H9 (cell line): ENCODE results near the gene BBS2. TPM values are rescaled to one million over a fixed set of nuclear protein-coding genes. Genes with fewer than 3 reads are reported as not detected.

Experiments used
- DNase-seq: peaks from one replicate; pipeline ENCODE4 v3.0.0-alpha.2; 2017
- H2AFZ ChIP-seq: one replicate; pipeline ENCODE4 v1.6.1; 2013; ENCODE audit warnings: mild to moderate bottlenecking, low read length, control low read depth, moderate library complexity
- H2AK5ac ChIP-seq: 2 replicates; pipeline ENCODE4 v1.6.1; 2013; ENCODE audit warnings: low read length, control low read depth, mixed read lengths; ENCODE audit not compliant: insufficient read length
- H2BK120ac ChIP-seq: one replicate; pipeline ENCODE4 v1.6.1; 2013; ENCODE audit warnings: low read depth, mild to moderate bottlenecking, low read length, control low read depth, inconsistent platforms; ENCODE audit not compliant: poor library complexity, severe bottlenecking
- H2BK12ac ChIP-seq: 2 replicates; pipeline ENCODE4 v1.6.1; 2013; ENCODE audit warnings: low read length, control low read depth, mixed read lengths, low read depth; ENCODE audit not compliant: insufficient read length
- H2BK15ac ChIP-seq: 2 replicates; pipeline ENCODE4 v1.6.1; 2013; ENCODE audit warnings: low read depth, low read length, control low read depth
- H2BK20ac ChIP-seq: one replicate; pipeline ENCODE4 v1.6.1; 2013; ENCODE audit warnings: low read depth, mild to moderate bottlenecking, low read length, control low read depth, inconsistent platforms; ENCODE audit not compliant: poor library complexity, severe bottlenecking
- H2BK5ac ChIP-seq: 2 replicates; pipeline ENCODE4 v1.6.1; 2013; ENCODE audit warnings: low read length, control low read depth, mixed read lengths; ENCODE audit not compliant: insufficient read length
- H3K14ac ChIP-seq: 2 replicates; pipeline ENCODE4 v1.6.1; 2013; ENCODE audit warnings: low read length, control low read depth; ENCODE audit not compliant: insufficient read depth
- H3K18ac ChIP-seq: 2 replicates; pipeline ENCODE4 v1.6.1; 2013; ENCODE audit warnings: low read depth, mild to moderate bottlenecking, mixed read lengths, low read length, control low read depth; ENCODE audit not compliant: insufficient read length
- H3K23ac ChIP-seq: 2 replicates; pipeline ENCODE4 v1.6.1; 2013; ENCODE audit warnings: low read length, control low read depth, mixed read lengths, low read depth; ENCODE audit not compliant: insufficient read length
- H3K23me2 ChIP-seq: 2 replicates; pipeline ENCODE4 v1.6.1; 2013; ENCODE audit warnings: low read depth, mild to moderate bottlenecking, mixed read lengths, low read length, control low read depth; ENCODE audit not compliant: insufficient read length, poor library complexity, severe bottlenecking
- H3K27ac ChIP-seq: 2 replicates; pipeline ENCODE4 v1.5.1; 2013; ENCODE audit warnings: low read length, control low read depth, mixed read lengths, low read depth; ENCODE audit not compliant: insufficient read length
- H3K27me3 ChIP-seq: 2 replicates; pipeline ENCODE4 v1.6.1; 2013; ENCODE audit warnings: low read length, control low read depth, inconsistent platforms; ENCODE audit not compliant: insufficient read depth
- H3K4ac ChIP-seq: 2 replicates; pipeline ENCODE4 v1.6.1; 2013; ENCODE audit warnings: low read depth, mild to moderate bottlenecking, control low read depth, inconsistent platforms, low read length, moderate library complexity
- H3K4me1 ChIP-seq: 2 replicates; pipeline ENCODE4 v1.6.1; 2013; ENCODE audit warnings: low read length, control low read depth, inconsistent platforms; ENCODE audit not compliant: insufficient read depth
- H3K4me2 ChIP-seq: 2 replicates; pipeline ENCODE4 v1.6.1; 2013; ENCODE audit warnings: low read length, control low read depth, mixed read lengths; ENCODE audit not compliant: insufficient read length, insufficient read depth
- H3K56ac ChIP-seq: 2 replicates; pipeline ENCODE4 v1.6.1; 2013; ENCODE audit warnings: low read depth, mild to moderate bottlenecking, mixed read lengths, low read length, control low read depth; ENCODE audit not compliant: insufficient read length
- H3K79me1 ChIP-seq: 2 replicates; pipeline ENCODE4 v1.6.1; 2013; ENCODE audit warnings: low read depth, mild to moderate bottlenecking, moderate library complexity, low read length, control low read depth, inconsistent platforms; ENCODE audit not compliant: insufficient read depth, poor library complexity, severe bottlenecking
- H3K79me2 ChIP-seq: 2 replicates; pipeline ENCODE4 v1.6.1; 2013; ENCODE audit warnings: low read length, control low read depth, inconsistent platforms; ENCODE audit not compliant: insufficient read depth
- H3K9ac ChIP-seq: 2 replicates; pipeline ENCODE4 v1.6.1; 2013; ENCODE audit warnings: low read length, control low read depth, mixed read lengths; ENCODE audit not compliant: insufficient read length; ENCODE audit errors: extremely low read depth
- H3K9me3 ChIP-seq: one replicate; pipeline ENCODE4 v1.6.1; 2013; ENCODE audit warnings: low read depth, low read length, inconsistent platforms; ENCODE audit not compliant: control insufficient read depth
- H3T11ph ChIP-seq: one replicate; pipeline ENCODE4 v1.6.1; 2013; ENCODE audit warnings: mild to moderate bottlenecking, low read length, control low read depth, inconsistent platforms
- H4K20me1 ChIP-seq: one replicate; pipeline ENCODE4 v1.6.1; 2013; ENCODE audit not compliant: control insufficient read depth, insufficient read length, insufficient read depth
- H4K5ac ChIP-seq: 2 replicates; pipeline ENCODE4 v1.6.1; 2013; ENCODE audit warnings: low read depth, mild to moderate bottlenecking, mixed read lengths, low read length, control low read depth; ENCODE audit not compliant: insufficient read length
- H4K8ac ChIP-seq: replicated peaks from 2 replicates; pipeline ENCODE4 v1.6.1; 2013; ENCODE audit warnings: low read length, control low read depth, mixed read lengths, low read depth; ENCODE audit not compliant: insufficient read length
- H4K91ac ChIP-seq: 2 replicates; pipeline ENCODE4 v1.6.1; 2013; ENCODE audit warnings: low read depth, mild to moderate bottlenecking, moderate library complexity, mixed read lengths, low read length, control low read depth; ENCODE audit not compliant: insufficient read length
- H3K27ac Mint-ChIP-seq, 3 experiments: 2 replicates in 2 of 3; 3 replicates in 1 of 3; pipeline ENCODE4 v1.8.0; 2020 to 2021; ENCODE audit warnings: mixed read lengths in 3 of 3, mild to moderate bottlenecking in 1 of 3, moderate library complexity in 1 of 3
- H3K27me3 Mint-ChIP-seq: 2 replicates; pipeline ENCODE4 v1.8.0; 2021; ENCODE audit warnings: low read depth, mild to moderate bottlenecking, moderate library complexity, mixed read lengths
- H3K36me3 Mint-ChIP-seq, 3 experiments: 2 replicates in 2 of 3; 3 replicates in 1 of 3; pipeline ENCODE4 v1.8.0; 2020 to 2021; ENCODE audit warnings: low read depth in 3 of 3, mixed read lengths in 3 of 3; ENCODE audit not compliant: insufficient read depth in 1 of 3
- H3K4me1 Mint-ChIP-seq, 2 experiments: 2 replicates each; pipeline ENCODE4 v1.8.0; 2020; ENCODE audit warnings: mixed read lengths in 2 of 2
- H3K4me3 Mint-ChIP-seq, 2 experiments: 2 replicates in 1 of 2; 3 replicates in 1 of 2; pipeline ENCODE4 v1.8.0; 2020 to 2021; ENCODE audit warnings: mild to moderate bottlenecking in 2 of 2, mixed read lengths in 2 of 2, moderate library complexity in 1 of 2
- H3K9me3 Mint-ChIP-seq, 2 experiments: 2 replicates in 1 of 2; 3 replicates in 1 of 2; pipeline ENCODE4 v1.8.0; 2020; ENCODE audit warnings: mild to moderate bottlenecking in 2 of 2, mixed read lengths in 2 of 2, moderate library complexity in 1 of 2
- WGBS: extraction: QIAGEN DNeasy Blood & Tissue Kit; methylation state at CpG from one replicate; pipeline ENCODE4 v1.1.7; 2013; ENCODE audit warnings: missing lambda C conversion rate, low lambda C conversion rate, mixed read lengths; ENCODE audit not compliant: insufficient read length; ENCODE audit errors: extremely low coverage; 5-methylcytosine and 5-hydroxymethylcytosine counted together
- total RNA-seq: library from RNA; stranded (reverse); gene quantifications from 2 replicates; pipeline ENCODE4 v1.2.1, GENCODE V29; 2021
- TF ChIP-seq, protein P1 (sequence below): fragments of 200-600 bp; sonication (generic); conservative IDR thresholded peaks from 3 replicates; pipeline ENCODE4 v1.8.0; 2021; ENCODE audit warnings: antibody characterized with exemption, mild to moderate bottlenecking

The BBS2 gene
- total RNA-seq, 1 experiment from 2014 or later = 13.1 TPM

DNA sequence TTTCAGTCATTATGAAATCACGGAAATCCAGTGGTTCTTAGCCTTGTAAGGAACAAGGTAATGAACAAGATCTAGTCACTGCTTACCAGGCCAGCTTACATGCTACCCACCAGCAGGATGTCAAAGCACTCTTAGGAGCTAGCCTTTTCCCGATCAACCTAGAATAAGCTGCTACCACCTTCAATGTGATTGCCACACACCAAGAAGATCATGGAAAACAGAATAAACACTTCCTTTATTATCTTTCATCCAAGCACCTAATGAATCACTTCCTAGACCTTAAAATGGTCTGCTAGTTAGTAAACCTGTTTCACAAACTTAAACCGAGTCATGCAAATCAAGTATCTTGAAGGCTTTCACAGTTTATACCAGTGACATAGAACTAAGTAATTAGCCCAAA is 5.0 kb downstream of the BBS2 start:
- H3K23ac ChIP-seq = no peak overlapping the region

More for the DNA sequence above, 5.0 kb downstream of the BBS2 start:
- Histone ChIP-seq H3K79me1 (no peaks in the 10 kb centered on the region), H3K4me2 (no peak overlapping the region), H3K14ac (no peak overlapping the region), H4K91ac (no peak overlapping the region), H2AK5ac (no peak overlapping the region), H2BK12ac (no peak overlapping the region), H2BK15ac (no peak overlapping the region), H4K20me1 (no peaks in the 10 kb centered on the region), H4K5ac (no peak overlapping the region), H3K27ac (no peak overlapping the region), H3T11ph (no peak overlapping the region), H2BK5ac (no peak overlapping the region), H3K9ac (no peak overlapping the region), H3K23me2 (peaks cover 3% of the 10 kb centered on the region), H2BK120ac (no peak overlapping the region), H3K9me3 (no peaks in the 10 kb centered on the region), H2BK20ac (no peak overlapping the region), H3K79me2 (no peaks in the 10 kb centered on the region), H3K56ac (no peak overlapping the region), H3K18ac (no peak overlapping the region), H3K4ac (no peak overlapping the region), H4K8ac (no peak overlapping the region), H2AFZ (no peak overlapping the region), H3K4me1 (no peaks in the 10 kb centered on the region), H3K27me3 (no peaks in the 10 kb centered on the region)
- WGBS = no CpG with 5 or more reads among the region's 3 CpGs
- Mint-ChIP-seq H3K9me3 (no peaks in the 10 kb centered on the region), H3K4me1 (peaks cover 0 to 8% of the 10 kb centered on the region in 2 experiments; a peak in 2 of 4 replicates), H3K36me3 (peaks cover under 1 to 2% (median 1%) of the 10 kb centered on the region in 3 experiments; a peak in 5 of 7 replicates), H3K4me3 (no peak overlapping the region), H3K27ac (no peak overlapping the region), H3K27me3 (no peaks in the 10 kb centered on the region)
- DNase-seq = no peak
- TF ChIP-seq, protein P1, sequence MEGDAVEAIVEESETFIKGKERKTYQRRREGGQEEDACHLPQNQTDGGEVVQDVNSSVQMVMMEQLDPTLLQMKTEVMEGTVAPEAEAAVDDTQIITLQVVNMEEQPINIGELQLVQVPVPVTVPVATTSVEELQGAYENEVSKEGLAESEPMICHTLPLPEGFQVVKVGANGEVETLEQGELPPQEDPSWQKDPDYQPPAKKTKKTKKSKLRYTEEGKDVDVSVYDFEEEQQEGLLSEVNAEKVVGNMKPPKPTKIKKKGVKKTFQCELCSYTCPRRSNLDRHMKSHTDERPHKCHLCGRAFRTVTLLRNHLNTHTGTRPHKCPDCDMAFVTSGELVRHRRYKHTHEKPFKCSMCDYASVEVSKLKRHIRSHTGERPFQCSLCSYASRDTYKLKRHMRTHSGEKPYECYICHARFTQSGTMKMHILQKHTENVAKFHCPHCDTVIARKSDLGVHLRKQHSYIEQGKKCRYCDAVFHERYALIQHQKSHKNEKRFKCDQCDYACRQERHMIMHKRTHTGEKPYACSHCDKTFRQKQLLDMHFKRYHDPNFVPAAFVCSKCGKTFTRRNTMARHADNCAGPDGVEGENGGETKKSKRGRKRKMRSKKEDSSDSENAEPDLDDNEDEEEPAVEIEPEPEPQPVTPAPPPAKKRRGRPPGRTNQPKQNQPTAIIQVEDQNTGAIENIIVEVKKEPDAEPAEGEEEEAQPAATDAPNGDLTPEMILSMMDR = no peak
